AG09319 (cell line): Measurements from ENCODE around the gene STAT4.

Experiments
- DNase-seq: peaks from one replicate; pipeline ENCODE4 v3.0.0-alpha.2; 2010; ENCODE audit warnings: low read depth; ENCODE audit errors: extremely low read depth
- TF ChIP-seq, protein P1 (sequence below): IDR thresholded peaks from 2 replicates; pipeline ENCODE4 v1.5.1; 2011; ENCODE audit warnings: low read depth, mild to moderate bottlenecking, inconsistent platforms, low read length, moderate library complexity

The STAT4 gene

DNA sequence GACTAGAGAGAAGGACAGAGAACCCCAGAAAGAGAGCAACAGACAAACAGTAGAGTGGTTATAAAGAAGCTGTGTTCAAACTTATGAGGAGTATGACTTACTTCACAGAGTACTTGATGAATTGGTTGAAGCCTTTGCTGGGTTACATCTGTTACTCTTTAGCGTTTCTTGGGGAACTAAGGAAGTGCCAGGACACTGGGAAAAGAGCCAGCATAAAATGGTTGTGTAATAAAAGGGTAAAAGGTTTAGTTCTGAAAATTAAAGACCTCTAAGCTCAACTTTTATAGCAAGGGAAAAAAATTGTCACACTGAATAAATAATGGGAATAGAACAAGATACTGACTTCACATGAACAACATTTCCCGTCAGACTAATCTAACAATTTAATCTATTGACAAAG lies 17.0 kb upstream of the STAT4 start:
- peak; percentile 81 for DNase-seq
- TF ChIP-seq, protein P1, sequence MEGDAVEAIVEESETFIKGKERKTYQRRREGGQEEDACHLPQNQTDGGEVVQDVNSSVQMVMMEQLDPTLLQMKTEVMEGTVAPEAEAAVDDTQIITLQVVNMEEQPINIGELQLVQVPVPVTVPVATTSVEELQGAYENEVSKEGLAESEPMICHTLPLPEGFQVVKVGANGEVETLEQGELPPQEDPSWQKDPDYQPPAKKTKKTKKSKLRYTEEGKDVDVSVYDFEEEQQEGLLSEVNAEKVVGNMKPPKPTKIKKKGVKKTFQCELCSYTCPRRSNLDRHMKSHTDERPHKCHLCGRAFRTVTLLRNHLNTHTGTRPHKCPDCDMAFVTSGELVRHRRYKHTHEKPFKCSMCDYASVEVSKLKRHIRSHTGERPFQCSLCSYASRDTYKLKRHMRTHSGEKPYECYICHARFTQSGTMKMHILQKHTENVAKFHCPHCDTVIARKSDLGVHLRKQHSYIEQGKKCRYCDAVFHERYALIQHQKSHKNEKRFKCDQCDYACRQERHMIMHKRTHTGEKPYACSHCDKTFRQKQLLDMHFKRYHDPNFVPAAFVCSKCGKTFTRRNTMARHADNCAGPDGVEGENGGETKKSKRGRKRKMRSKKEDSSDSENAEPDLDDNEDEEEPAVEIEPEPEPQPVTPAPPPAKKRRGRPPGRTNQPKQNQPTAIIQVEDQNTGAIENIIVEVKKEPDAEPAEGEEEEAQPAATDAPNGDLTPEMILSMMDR: no peak

DNA sequence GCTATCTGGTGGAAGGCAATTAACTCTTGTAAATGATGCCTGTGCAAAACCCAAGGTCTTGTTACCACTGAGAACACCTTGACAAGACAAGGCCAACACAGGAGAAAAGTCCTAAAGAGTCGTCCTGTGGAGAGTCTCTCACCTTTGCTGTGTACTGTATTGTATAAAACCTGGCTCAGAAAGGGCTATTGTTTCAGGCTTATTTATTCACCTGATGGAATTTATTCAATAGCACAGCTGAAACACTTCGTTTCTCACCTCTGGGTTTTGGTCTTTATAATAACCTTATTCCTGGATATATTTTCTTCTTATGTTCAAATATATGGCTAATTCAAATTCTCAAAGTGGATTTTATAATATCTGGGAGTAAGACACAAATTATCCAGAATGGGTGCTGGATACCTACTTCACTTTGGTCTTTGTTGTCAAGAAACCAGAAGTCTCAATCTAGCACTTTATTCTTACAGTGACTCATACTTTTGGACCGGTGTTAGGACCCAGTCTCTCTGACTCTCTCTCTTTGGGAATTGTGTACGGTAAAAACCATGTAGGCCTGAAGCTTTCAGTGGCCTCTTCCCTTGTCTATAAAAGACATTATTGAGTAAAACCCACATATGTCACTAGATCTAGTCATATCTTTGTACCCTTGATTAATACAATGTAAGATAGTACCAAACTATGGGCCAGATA lies 16.1 kb upstream of the STAT4 start:
- TF ChIP-seq, protein P1: no peak
- DNase-seq: no peak

DNA sequence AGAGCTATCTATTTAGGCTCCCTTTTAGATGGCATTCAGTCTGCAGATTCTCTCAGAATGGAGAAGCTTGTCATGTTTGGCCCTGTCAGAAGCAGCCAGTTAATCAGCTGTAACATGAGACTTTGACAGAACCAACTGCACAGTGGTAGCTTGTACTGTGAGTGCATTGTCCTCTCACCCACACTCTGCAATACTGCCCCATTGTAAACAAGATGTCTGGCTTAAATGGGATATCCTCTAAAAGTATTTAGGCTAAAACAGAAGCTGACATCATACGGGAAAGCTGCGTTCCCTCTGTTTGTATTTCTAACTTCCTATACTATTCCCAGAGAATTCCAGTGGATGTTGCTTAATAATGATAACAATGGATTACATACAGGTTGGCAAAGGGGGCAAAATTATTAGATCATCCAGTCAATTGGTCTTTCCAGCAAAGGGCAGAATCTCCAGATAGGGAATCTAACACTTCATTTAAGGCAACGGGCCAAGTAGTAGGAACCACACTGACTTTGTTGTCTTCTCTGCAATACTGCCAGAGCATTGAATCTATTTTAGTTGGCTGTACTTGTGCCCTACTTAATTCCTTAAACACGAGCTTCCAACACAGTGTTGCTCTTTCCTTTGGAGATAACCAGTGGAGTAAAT lies 15.4 kb upstream of the STAT4 start:
- TF ChIP-seq, protein P1: no peak
- DNase-seq: peak; percentile 28

DNA sequence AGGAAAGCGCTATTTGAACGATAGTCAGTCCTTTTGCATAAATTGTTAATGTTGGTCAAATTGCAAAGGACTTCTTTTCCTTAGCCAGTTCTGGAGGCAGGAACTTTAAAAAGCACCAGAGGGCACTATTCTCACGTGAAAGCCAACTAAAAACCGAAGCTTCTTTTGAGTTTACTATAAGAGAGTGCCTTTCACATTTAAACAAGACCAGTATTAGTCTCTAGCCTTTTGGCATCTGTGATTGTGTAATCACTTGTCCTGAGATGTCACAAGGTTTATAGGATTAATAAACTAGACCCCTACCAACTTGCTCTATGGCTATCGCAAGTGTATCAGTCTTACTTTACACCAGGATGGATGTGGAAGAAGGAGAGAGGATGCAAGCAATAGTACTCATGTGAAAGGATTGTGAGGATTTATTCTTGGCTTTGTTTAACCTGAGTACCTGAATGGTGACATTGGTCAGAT lies 14.4 kb upstream of the STAT4 start:
- TF ChIP-seq, protein P1: peak; percentile 74

DNA sequence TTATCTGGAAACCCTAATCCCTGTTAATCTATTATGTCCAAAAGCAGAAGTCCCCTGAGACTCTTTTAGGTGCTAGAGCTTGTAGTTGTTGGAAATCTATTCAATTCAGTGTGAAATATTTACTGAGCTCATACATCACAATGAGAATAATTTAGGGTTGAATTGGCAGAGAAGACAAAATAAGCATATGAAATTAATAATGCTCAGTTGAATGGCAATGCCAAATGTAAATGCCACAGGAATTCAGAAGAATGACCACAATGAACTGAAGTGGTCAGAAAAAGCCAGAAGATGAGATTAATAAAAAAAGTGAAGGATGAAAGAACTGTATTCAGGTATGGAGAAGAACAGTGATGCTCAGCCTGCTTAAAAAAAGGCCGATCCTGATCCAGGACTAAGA lies 8.0 kb upstream of the STAT4 start:
- no peak for DNase-seq
- TF ChIP-seq, protein P1: no peak

More for the DNA sequence above, 14.4 kb upstream of the STAT4 start:
- DNase-seq: peak; percentile 45

DNA sequence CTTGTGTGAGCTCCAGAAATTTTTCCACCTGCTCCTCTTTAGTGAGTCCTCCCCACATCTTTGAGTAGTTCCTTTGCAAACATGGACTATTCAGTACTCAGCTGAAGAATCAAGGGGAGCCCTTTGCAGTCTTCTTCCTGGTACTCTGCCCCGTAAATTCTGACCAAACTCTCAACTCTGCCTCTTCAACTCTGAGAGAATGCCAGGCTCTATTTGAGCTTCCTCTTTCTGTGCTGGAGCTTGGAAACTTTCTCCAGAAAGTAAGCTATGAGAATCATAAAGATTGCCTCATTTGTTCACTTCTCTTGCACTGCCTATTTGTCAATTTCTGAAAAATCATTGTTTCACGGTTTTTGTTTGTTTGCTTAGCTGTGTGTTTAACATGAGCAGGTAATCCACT lies 7.4 kb upstream of the STAT4 start:
- DNase-seq: no peak
- TF ChIP-seq, protein P1: no peak

DNA sequence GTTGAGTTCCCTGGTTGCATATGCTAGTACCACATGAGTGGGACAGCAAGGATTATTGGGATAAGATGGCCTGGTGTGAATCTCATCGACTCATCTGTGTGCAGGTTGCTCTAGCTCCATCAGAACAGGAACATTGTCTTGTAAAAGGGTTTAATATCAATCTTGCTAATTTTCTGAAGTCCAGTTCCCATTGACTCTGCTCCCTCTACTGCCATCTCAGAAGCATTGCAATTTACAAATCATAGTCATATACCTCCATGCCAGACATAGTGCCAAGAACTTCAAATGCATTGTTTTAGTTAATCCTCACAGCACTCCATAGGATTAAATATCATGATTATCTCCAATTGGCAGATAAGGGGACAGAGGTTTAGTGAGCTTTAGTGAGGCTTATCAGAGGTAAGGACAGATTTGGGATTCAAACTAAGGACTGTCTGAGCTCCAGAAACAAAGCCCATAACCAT lies 4.8 kb upstream of the STAT4 start:
- TF ChIP-seq, protein P1: peak; percentile 78
- DNase-seq: peak; percentile 47
